ENCODE measurements around the gene IGSF3.
"Not testable (repeated sequence)": the region's sequence is repeated elsewhere in the genome, so short reads cannot be mapped to it uniquely, and the experiment has no call there.

IGSF3 gene

DNA sequence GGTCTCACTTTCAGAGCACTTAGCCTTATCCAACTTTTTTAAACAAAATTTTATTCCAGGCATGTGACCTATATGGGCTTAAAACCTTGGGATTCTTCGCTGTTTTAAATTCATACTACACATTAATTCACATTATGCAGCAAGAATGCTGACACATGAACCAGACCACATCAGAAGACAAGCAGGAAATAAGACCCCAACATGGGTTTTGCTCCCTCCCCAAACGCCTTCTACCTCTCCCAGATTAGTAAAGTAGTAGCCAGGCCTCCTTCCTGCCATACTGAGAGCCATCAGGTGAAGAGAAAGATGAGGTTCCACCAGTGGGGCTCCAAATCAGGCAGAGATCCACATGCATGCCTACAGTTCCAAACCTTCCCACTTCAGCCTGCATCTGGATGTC, 3.7 kb downstream of the IGSF3 start:
- DNase-seq (ENCODE audit: low read depth in 2 of 2), result no peak

DNA sequence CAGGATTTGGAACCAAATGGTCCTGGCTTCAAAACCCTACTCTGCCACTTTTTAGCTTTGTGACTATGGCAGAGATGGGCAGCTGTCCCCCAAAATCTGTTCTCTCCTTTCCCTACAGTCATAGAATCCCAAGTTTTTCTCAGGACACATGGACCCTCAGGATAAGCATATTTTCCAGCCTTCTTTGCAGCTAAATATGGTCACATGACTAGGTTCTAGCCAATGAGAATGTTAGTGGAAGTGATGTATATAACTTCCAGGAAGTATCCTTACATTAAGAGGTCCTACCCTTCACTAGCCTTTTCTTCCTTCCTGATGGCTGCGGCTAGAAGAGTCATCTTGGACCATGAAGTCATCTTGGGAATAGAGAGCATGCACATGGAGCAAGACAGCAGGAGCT, 5.9 kb downstream of the IGSF3 start:
- DNase-seq (ENCODE audit: low read depth in 2 of 2), result no peak

DNA sequence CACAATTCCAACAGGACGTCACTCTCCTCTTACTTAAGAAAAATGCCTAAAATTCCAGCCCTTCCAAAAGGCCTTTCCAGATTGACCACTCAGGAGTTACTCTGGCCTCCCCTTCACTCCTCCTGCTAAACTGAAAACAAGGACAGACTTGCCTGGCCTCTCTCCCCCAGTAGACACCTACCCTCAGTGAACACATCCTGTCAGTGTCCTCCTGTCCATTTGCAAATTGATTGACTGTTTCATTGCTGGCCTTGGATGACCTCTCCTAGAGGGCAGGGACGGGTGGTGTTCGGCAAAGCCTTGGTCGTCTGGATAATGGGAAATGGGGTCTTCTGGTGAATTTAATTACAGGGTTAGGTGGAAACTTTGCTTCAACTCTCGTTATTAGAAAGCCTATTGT, 8.9 kb downstream of the IGSF3 start:
- not testable (repeated sequence) for DNase-seq (ENCODE audit: low read depth in 2 of 2)

DNA sequence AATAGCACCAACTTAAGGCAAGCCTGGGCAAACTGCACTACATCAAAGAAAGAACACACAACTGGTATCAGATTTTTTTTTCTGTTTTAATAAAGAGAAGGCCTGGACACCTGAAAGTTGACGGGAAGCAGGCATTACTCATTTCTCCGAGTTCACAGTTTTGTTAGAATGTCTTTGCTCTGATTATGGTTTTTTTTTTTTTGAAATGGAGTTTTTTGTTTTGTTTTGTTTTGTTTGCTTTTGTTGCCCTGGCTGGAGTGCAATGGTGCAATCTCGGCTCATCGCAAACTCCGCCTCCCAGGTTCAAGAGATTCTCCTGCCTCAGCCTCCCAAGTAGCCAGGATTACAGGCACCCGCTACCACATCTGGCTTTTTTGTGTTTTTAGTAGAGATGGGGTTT, 9.7 kb downstream of the IGSF3 start:
- not testable (repeated sequence) for DNase-seq (ENCODE audit: low read depth in 2 of 2)

DNA sequence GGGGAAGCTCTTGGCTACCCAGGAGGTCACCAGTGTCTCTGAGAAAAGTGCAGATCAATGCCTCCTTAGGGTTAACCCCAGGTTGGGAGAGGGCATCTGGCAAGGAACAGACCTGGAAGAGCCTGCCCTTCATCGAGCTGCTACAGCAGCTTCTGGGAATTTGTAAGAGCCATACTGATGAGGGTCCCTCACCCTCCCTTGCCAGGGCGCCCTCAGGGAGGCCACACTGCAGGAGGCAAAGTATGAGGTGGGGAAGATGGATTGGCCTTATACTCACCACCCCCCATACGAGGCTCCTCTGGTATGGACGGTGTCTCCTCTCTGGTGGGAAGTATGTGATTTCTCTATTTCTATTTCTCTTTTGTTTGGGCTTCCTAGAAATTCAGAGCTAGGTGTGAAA, 13.2 kb downstream of the IGSF3 start:
- DNase-seq (ENCODE audit: low read depth in 2 of 2), result no peak

DNA sequence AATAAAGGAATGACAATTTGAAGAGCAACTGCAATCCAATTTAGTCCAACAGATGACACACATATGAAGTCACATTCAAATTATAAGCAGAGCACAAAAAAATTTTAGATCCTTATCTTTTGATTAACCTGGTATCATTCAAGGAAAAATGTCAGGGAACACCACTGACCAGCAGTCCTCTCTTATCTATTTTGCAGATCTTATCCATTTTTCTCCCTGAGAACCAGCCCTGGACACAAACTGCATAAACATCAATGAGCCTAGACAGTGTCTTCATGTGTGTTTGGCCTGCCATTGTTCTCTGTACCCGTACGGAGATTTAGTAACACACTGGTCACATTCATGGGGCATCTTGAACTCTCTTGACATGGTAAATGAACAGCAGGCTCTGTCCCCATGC, 14.9 kb downstream of the IGSF3 start:
- not testable (repeated sequence) for DNase-seq (ENCODE audit: low read depth in 2 of 2)

DNA sequence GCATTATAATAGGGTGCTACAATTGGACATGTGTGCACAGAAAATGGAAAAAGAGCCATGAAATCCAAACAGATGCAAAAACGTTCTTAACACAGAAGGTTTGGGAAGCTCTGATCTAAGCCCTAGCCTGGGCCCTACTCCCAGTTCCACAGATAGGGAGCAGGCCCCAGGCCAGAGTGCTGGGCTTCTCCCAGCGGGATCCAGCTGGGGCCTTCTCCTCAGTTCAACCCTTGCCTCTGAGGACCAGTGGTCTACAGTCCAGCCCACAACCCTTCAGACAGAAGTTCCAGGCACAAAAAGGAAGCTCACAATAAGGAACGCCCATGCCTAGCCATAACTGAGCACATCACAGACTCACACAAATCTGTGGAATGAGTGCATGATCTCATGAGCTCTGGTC, 16.8 kb downstream of the IGSF3 start:
- DNase-seq (ENCODE audit: low read depth in 2 of 2), result not testable (repeated sequence)

DNA sequence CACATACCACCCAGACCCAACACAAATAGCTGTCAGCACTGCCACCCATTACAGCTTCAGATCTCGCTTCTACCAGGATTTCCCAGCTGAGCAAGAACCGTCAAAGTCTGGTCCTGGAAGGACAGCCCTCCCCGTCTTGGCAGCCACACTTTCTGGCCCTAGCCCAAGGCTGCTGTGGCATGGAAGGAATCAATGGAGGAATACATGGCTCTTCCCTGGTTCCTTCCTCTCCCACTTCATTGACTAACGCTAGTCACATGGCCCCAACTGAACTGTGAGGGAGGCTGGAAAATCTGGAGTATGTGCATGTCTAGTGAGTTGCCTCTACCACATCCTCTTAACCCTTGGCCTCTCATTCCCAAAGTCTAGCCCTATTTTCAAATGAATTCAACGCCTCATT, 18.5 kb downstream of the IGSF3 start:
- DNase-seq (ENCODE audit: low read depth in 2 of 2), result not testable (repeated sequence)

DNA sequence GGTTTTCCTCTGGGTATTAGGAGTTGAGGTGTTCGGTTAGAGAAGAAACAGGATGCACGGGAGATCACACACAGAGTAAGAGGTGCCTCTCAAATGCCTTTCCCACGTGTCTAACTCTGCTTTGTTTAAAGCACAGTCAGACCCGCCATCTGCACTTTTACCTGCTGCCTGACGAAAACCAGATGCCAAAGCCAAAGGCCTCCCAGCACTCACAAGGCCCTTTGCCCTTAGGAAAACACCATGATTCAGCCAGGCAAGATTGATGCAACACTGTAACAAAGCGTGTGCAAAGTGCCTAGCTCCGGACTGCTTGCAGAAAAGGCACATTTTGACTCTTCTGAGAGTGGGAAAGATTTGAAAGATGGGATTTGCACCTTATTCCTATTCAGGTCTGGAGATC, 19.2 kb downstream of the IGSF3 start:
- not testable (repeated sequence) for DNase-seq (ENCODE audit: low read depth in 2 of 2)

DNA sequence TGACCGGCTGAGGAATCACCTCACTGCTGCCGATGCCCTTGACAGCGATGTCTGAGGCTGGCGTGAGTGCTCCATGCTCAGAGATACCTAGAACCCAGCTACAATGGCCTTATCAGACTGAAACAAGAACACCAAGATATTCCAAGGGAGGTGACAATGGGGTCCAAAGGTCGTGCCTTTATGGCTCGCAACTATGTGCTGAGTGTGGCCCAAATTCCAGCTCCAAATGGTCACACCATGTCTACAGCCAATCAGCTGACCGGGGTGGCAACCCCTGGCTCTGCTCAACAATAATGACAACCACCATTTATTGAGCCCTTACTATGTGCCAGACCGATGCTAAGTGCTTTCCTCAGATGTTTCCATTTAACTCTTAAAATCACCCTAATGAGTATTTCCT, 20.3 kb downstream of the IGSF3 start:
- not testable (repeated sequence) for DNase-seq (ENCODE audit: low read depth in 2 of 2)

DNA sequence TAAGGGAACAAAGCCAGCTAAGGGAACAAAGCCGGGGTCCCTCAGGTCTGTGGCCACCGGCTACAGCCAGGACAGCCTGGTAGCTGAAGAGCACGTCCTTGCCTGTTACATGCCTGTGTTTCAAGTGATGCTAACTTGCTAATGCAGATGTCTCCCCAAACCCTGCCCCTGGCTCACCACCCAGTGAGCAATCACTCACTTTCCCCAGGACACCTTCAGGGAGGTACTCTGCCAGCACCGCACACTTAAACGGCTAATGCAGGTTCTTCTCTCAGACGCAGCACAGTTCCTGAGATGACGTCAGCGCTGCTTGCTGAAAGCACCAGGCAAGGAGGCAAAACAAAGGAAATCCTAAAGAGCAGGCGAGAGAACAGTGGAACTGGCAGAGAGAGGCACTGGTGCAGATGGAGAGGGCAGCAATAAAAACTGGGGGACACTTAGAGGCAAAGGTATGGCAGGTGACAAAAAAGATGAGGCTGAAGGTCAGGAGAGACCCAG, 20.8 kb downstream of the IGSF3 start:
- not testable (repeated sequence) for DNase-seq (ENCODE audit: low read depth in 2 of 2)

DNA sequence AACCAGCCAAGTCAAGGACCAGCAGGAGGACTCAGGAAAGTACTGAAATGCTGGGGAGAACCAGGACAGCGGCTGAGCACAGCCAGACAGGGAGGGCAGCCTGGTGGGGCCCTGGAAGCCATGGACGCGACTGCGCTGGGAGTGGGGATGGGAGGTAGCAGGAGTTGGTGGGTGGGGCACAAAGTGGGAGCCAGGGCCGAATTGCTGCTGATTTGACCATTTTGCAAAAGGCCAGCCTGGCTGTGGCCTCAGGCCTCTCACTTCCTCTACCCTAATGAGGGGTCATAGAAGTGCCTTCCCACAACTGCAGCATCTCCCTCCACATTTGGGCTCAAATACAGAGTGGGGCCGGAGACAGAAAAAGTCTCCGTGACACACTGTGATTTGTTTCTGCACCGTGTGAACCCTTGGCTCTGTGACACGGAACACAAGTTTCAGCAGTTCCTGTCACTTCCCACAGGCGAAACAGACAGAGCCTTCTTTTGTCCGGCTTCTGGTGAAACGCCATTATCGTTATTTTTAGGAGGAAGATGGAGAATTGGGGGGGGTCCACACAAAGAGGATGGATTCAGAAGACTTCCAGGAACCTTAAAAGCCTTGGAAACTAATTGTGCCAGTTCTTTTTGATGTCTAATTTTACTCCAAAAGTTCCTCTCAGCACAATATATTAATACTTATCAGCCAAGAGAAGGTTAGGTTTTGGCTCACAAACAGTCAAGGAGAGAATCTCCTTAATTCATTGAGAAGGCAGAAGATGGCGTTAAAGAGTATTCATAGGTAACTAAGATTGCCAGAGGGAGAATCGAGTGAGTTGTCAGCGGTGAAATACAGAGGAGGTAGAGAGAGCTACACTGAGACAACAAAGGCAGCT, 21.5 kb downstream of the IGSF3 start:
- DNase-seq (ENCODE audit: low read depth in 2 of 2), result not testable (repeated sequence)

DNA sequence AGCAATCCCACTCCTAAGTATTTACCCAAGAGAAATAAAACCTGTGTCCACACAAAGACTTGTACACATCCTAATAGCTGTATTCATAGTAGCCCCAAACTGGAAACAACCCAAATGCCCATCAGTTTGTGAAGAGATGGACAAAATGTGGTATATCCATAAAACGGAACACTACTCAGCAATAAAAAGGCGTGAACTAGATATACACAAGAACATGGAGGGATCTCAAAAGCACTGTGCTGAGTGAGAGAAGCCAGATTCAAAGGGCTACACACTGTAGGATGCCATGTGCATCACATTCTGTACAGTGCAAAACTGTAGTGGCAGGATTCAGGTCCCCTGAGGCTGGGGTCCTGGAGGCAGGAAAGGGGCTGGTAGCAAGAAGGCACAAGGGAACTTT, 22.5 kb downstream of the IGSF3 start:
- not testable (repeated sequence) for DNase-seq (ENCODE audit: low read depth in 2 of 2)

DNA sequence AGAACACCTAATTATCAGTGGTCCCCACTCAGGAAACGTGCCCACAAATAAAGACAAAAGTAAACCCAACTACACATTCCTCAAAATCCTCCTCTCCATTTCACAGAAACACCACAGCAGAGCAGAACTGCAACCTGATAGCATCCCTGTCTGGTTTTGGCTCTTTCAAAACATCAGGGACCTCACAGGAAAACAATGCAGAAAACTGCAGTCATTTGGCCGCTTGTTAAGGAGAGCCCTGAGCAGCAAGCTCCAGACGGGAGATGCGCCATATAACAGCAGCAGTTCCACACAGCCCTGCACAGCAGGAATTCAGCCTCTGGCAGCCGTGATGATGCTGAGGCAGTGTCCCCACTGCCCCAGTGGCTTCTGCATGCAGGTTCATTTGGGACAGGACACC, 23.4 kb downstream of the IGSF3 start:
- DNase-seq (ENCODE audit: low read depth in 2 of 2), result not testable (repeated sequence)

DNA sequence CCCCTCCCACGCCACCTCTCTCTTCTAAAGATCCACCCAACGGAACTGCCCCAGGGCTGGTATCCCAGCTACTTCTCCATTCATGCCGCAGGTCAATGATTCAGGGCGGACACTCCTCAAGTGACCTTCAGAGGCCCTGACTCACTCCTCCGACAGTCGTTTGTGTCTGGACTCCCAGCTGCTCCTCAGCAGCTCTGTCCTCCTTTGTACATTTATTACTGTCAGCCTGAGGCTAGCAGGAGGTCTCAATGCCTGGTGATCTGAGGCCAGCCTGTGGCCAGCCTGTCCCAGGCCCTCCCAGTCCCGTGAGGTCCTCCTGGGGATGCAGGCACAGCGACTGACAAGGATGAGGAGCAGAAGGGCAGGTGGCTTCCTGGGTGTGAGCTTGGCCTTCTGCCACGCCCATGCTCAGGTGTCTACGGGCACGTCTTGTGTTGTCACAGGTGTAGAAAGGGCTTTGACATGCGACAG, 24.2 kb downstream of the IGSF3 start:
- not testable (repeated sequence) for DNase-seq (ENCODE audit: low read depth in 2 of 2)

DNA sequence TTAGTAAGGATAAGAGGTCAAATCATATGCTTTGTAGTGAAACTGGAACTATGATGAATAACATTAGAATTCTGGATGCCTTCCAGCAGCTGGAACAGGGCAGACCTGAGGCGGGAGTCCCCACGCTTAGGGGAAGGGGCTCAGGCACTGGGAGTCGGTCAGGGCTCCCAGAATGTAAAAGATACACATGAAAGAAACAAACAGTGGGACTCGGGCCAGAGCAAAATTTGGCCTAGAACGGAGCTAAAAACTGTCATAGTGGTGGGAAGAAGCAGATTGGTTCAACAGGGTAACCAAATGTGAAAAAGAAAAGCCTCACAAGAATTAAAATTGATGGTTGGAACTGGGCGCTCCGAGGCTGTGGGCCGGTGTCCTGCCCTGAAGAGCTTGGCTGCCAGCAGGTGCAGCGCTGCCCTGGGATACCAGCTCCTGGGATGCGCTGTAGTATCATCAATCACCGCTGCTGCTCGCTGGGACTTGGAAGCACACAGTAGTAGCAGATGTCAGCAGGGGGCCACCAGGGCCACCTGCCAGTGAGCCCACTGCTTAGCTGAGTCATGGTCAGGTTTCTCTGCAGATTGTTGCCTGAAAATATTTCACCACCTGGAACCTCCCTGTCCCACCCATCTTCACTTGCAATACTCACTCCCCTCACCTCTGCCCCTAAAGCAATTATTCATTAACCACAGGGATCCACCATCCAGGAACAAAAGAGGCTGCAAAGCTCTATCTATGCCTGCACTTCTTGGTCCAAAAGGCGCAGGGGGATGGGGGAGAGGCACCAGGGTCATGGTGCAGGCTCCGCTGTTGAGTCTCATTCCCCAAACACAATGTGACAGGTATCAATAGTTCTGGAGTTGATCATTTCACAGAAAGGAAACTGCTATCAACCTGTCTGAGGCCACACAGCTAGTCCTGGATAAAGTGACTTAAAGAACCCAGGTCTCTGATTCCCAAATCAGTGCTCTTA, 24.9 kb downstream of the IGSF3 start:
- not testable (repeated sequence) for DNase-seq (ENCODE audit: low read depth in 2 of 2)

DNA sequence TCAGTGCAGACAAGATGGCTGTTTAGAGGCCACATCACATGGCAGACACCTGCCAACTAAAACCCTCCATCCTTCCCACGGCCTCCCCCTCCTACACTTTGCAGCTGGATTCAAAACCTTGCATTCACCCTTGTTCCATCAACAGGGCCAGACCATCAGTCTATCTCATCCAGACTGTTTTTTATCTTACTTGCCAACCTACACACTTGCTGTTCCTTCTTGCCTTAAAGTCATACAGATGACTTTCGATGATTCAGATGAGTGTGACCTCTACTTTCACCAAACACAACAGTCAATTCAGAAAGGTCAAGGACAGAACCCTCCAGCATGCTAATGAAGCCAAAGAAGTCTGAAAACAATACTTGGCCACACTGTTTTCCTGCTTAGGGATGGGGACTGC, 29.9 kb downstream of the IGSF3 start:
- not testable (repeated sequence) for DNase-seq (ENCODE audit: low read depth in 2 of 2)

DNA sequence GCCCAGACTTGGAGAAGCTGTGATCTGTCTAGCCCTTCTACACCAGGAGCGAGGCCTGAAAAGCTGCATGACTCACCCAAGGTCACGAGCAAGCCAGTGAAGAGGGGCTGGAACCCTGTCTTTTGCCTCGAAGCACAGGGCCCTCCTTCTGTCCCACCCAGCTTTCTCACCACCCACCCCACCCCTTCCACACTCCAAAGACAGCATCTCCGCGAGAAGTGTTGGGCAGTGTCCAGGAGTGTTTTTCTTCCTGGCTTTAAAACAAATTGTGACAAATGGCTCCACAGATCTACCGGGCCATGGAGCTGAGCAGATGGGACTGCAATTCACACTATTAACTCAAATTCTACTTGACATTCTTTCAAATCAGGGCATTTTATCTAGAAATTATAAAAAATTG, 30.9 kb downstream of the IGSF3 start:
- not testable (repeated sequence) for DNase-seq (ENCODE audit: low read depth in 2 of 2)

DNA sequence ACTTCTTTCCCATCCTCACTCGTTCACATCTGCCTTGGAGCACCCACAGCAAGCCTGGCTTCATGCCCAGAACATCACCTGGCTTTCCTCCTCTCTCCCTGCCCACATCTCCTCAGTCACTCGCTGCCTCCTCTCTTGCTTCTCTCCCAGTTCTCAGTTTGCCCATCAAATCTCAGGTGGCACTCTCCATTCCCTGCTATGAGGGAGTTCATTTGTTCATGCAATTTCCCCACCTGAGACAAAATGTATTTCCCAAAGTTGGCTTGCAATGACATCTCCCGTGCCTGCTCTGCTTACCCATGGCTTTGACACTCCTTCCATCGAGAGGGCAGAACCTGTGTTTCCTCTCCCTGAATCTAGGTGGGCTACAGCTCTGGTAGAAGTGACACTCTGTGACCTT, 33.1 kb downstream of the IGSF3 start:
- DNase-seq (ENCODE audit: low read depth in 2 of 2), result not testable (repeated sequence)

DNA sequence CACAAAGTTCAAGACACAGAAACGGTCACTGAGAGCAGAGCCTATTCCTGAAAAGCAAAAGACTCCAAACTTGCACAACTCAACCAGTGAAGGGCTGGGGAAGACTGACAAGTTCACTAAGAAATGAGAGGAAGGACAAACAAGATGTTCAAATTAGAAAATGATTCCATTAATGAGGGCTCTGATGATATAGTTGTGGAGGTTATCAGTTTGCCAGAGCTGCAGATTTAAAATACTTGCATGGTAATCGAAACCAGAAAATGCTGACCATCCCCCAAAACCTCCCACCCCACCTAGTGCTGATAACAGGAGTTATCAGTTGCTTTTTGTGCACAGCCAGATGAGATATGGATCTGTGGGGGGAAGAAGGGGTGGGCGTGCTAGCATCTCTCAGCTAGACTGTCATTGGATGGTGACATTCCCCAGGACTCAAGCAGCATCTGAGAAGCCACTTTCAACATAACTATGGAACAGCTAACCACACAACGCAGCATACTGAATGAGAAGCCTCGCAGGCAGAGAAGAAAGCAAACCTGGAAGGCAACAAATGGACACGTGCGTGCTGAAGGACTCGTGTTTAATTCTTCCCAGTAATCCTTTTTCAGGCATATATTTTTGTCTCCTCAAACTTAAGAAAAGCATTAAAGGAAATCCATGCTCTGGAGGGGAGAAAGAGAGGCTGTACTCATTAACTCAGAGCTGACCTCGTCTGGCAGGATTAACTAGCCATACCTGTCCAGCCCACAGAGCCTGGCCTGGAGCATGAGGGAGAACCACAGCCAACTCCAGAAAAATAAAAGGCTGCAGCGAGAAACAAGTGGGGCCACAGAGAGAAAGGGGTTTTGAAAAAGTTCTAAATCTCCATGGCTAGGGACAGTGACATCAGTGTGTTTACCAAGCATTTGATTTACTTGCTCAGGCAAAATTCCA, 35.3 kb downstream of the IGSF3 start:
- not testable (repeated sequence) for DNase-seq (ENCODE audit: low read depth in 2 of 2)

DNA sequence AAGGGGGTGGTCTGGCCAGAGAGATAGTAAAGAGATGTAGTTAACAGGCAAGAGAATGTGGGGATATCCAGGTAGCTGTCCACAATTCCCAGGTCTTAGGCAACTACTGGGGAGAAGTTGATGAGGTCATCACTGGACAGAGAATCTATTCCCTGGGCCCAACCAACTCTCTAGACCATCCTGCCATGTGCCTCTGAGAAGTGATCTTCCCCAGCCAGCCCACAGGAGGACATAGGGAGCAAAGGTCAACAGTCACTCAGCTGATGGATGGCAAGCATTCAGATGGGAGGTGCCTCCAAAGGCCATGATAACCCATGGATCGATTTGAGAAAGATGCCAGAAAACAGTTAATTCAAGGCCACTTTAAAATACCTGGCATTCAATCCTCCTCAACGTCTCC, 36.0 kb downstream of the IGSF3 start:
- DNase-seq (ENCODE audit: low read depth in 2 of 2), result not testable (repeated sequence)
